ENCODE results near the gene PDGFD.

GRCh38 chr11:104148074-104148473, 15.9 kb downstream of the PDGFD start:
- TF ChIP-seq CTCF (conservative IDR thresholded peaks at IDR 0.05; ENCODE audit: low read depth in 2 of 2) (no peak), ZNF114 (CRISPR knock-in tag; IDR thresholded peaks at IDR 0.05) (no peak), POLR2AphosphoS5 (IDR thresholded peaks at IDR 0.05; ENCODE audit: low read depth) (no peak), EZH2phosphoT487 (IDR thresholded peaks at IDR 0.05; ENCODE audit: unreplicated experiment) (no peak)
